Effector CD4-positive, alpha-beta T cell (primary cell): Measurements from ENCODE around the gene AGBL5.
A peak's percentile ranks its signal among the peaks of the same experiment; 100 is the strongest.

Source experiments
- DNase-seq: peaks from one replicate; pipeline ENCODE4 v3.0.0-alpha.2; 2020

The AGBL5 gene

DNA sequence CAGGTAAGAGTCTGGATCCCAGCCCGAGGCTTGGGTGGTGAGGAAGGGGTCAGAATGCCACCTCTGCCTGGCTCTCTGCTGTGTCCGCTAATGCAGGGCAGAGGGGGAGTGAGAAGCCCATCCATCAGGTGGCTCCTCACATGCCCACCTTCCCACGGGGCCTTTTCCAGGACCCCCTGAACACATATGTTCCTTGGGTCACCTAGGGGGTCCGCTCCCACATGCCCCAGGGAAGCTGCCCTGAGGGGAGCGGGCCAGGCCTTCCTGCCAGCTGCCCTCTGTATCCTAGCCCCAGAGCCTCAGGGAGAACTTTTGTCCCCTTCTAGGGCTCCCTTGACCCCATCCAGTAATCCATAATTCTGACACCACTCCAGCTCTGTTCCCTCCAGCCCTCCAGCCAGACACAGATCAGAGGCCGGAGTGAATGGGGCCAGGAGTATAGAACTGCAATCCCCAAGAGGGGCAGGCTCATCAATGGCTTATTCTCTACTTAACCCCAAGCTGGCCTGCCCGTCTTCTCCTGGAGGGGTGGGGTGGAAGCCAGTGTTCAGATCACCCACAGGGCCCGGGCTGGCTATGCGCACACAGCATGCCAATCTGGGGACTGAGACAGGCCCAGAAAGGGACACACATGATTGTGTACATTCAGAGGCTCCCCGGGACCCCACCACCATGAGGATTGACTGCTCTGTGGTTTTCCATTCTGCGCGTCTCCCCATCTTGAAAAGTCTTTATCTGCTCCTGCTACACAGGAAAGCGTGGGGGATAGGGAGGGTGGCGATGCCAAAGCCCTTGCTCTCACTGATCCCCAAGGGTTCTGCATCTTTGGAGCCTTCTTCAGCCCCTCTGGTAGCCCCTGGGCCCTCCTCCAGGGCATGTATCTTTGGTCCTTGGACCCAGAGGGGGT lies 28.0 kb downstream of the AGBL5 start:
- DNase-seq = no peak

DNA sequence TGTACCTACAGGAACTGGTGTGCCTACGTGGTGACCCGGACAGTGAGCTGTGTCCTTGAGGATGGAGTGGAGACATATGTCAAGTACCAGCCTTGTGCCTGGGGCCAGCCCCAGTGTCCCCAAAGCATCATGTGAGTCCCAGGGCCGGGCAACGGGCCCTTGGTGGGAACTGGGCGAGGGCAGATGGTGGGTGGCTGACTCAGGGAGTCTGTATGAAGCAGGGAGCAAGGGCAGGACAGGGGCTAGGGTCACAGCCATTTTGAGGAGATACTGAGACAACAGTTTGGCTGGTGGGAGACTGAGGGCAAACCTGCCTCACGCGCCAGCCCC lies 28.6 kb downstream of the AGBL5 start:
- DNase-seq = no peak

DNA sequence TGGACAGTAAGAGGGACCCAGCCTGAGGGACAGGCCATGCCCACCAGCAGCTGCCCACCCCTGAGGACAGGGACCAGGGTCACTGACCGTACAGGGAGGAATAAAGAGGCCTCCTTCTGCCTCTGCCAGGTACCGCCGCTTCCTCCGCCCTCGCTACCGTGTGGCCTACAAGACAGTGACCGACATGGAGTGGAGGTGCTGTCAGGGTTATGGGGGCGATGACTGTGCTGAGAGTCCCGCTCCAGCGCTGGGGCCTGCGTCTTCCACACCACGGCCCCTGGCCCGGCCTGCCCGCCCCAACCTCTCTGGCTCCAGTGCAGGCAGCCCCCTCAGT lies 29.1 kb downstream of the AGBL5 start:
- no peak for DNase-seq

DNA sequence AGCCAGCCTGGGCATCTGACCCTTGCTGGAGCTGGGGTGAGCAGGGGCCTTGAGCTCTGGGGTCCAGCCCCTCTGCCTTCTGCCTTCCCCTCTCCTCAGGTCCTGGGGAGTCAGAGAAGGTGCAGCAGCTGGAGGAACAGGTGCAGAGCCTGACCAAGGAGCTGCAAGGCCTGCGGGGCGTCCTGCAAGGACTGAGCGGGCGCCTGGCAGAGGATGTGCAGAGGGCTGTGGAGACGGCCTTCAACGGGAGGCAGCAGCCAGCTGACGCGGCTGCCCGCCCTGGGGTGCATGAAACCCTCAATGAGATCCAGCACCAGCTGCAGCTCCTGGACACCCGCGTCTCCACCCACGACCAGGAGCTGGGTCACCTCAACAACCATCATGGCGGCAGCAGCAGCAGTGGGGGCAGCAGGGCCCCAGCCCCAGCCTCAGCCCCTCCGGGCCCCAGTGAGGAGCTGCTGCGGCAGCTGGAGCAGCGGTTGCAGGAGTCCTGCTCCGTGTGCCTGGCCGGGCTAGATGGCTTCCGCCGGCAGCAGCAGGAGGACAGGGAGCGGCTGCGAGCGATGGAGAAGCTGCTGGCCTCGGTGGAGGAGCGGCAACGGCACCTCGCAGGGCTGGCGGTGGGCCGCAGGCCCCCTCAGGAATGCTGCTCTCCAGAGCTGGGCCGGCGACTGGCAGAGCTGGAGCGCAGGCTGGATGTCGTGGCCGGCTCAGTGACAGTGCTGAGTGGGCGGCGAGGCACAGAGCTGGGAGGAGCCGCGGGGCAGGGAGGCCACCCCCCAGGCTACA lies 30.7 kb downstream of the AGBL5 start:
- no peak for DNase-seq

DNA sequence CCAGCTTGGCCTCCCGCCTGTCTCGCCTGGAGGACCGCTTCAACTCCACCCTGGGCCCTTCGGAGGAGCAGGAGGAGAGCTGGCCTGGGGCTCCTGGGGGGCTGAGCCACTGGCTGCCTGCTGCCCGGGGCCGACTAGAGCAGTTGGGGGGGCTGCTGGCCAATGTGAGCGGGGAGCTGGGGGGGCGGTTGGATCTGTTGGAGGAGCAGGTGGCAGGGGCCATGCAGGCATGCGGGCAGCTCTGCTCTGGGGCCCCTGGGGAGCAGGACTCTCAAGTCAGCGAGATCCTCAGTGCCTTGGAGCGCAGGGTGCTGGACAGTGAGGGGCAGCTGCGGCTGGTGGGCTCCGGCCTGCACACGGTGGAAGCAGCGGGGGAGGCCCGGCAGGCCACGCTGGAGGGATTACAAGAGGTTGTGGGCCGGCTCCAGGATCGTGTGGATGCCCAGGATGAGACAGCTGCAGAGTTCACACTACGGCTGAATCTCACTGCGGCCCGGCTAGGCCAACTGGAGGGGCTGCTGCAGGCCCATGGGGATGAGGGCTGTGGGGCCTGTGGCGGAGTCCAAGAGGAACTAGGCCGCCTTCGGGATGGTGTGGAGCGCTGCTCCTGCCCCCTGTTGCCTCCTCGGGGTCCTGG lies 31.4 kb downstream of the AGBL5 start:
- no peak for DNase-seq

DNA sequence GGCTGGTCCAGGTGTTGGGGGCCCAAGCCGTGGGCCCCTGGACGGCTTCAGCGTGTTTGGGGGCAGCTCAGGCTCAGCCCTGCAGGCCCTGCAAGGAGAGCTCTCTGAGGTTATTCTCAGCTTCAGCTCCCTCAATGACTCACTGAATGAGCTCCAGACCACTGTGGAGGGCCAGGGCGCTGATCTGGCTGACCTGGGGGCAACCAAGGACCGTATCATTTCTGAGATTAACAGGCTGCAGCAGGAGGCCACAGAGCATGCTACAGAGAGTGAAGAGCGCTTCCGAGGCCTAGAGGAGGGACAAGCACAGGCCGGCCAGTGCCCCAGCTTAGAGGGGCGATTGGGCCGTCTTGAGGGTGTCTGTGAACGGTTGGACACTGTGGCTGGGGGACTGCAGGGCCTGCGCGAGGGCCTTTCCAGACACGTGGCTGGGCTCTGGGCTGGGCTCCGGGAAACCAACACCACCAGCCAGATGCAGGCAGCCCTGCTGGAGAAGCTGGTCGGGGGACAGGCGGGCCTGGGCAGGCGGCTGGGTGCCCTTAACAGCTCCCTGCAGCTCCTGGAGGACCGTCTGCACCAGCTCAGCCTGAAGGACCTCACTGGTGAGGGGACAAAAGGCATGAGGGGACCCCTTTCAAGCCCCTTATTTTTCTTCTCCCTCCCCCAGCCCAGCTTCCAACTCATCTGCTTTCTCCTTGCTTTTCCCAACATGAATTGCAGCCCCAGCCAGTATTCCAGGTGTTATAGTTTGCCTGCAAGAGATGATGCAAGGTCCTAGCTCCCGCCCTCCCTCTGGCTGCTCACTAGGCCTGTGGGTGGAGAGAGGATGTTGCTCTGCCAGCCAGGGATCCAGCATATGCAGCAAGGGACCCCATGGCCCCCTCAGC lies 32.2 kb downstream of the AGBL5 start:
- no peak for DNase-seq

DNA sequence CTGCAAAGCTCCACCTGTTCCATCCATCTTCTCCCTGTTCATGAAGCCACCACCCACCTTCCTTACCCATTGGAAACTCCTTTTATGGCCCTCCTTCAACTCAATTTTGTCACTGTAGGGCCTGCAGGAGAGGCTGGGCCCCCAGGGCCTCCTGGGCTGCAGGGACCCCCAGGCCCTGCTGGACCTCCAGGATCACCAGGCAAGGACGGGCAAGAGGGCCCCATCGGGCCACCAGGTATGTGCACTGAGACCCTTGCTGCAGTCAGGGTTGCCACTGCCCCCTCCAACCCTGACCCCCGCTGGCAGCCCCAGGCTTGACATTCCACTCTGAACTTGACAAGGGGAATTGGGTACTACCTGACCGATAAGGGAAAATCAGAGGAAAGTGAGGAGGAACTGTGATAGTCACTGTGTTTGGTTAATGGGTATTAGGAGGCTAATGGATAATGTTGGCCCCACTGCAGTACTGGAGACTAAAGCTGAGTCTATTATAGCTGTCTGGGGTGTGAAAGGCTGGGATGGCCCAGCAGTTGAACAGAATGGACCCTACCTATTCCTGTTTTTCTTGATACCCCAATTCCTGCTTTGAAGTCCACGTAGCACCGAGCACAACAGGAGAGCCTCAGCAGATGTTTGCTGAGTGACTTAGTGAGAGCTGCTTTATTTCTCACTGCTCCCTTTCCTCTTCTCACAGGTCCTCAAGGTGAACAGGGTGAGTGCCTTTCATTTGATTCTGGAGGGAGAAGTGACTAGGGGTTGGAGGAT lies 33.0 kb downstream of the AGBL5 start:
- DNase-seq = no peak

DNA sequence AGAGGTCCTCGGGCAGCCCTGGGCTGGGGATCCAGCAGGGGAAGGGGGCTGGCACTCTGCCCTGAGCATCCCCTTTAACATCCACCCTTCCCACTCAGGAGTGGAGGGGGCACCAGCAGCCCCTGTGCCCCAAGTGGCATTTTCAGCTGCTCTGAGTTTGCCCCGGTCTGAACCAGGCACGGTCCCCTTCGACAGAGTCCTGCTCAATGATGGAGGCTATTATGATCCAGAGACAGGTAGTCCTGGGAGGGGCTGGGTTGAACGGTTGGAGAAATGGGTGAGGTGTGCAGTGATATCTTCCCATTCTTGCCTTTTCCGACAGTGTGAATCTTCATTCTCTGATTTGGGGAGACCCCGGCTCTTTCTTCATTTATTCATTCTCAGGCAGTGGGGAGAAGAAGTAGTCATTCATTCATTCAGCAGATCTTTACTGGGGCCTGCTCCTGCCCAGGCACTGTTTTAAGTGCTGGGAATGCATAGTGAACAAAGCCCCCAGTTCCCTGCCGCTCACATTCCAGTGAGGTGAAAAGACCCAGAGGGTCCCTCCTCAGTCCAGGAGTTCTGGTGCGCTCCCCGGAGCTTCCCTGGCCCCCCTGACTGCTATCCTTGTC lies 33.7 kb downstream of the AGBL5 start:
- DNase-seq = no peak

DNA sequence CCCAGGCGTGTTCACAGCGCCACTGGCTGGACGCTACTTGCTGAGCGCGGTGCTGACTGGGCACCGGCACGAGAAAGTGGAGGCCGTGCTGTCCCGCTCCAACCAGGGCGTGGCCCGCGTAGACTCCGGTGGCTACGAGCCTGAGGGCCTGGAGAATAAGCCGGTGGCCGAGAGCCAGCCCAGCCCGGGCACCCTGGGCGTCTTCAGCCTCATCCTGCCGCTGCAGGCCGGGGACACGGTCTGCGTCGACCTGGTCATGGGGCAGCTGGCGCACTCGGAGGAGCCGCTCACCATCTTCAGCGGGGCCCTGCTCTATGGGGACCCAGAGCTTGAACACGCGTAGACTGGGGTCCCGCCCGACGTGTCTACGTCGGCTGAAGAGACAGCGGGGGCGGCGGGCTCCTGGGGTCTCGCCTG lies 34.2 kb downstream of the AGBL5 start:
- DNase-seq = no peak

DNA sequence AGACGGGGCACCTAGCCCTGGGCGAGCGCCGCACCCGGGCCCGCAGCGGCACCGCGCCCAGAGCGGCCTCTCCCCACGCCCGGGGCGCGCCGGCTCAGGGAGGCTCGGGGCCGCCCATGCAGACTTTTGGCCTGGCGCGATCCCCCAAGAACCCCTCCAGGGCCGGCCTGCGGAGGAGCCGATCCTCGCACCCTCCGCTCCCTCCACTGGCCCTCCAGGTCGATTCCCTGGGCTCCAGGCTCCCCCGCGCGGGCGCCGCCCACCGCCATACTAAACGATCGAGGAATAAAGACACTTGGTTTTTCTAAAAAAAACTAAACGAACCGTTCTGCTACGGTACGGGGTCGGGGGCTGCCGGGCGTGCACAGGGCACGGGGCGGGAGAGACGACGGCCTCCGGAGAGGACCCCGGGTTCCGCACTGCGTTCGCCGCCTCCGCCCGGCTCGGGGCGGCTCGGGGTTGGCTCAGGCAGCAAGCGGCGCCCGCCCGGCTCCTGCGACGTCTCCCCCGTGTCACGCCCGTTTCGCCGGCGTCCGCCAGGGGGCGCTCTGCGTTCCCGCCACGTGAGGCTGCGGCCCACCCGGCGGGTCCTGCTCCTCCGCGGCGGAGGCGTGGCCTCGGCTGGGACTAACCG lies 34.7 kb downstream of the AGBL5 start:
- DNase-seq = peak; percentile 97

DNA sequence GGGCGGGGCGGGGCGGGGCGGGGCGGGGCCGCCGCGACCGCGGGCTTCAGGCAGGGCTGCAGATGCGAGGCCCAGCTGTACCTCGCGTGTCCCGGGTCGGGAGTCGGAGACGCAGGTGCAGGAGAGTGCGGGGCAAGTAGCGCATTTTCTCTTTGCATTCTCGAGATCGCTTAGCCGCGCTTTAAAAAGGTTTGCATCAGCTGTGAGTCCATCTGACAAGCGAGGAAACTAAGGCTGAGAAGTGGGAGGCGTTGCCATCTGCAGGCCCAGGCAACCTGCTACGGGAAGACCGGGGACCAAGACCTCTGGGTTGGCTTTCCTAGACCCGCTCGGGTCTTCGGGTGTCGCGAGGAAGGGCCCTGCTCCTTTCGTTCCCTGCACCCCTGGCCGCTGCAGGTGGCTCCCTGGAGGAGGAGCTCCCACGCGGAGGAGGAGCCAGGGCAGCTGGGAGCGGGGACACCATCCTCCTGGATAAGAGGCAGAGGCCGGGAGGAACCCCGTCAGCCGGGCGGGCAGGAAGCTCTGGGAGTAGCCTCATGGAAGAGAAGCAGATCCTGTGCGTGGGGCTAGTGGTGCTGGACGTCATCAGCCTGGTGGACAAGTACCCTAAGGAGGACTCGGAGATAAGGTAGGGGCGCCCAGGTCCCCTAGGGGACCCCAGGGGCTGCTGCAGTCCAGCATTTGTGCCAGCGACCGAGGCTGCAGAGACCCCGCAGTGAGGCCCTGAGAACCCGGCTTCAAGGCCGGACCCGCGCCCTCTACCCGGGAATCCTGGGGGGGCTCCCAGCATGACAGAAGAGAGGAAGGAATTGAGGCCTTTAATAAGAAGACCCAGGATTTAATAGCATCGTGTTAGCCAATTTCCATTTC lies 35.5 kb downstream of the AGBL5 start, which contains the start of gene KHK:
KHK (plus strand) TSS at position 49 of the 870 bp plus-strand sequence; CDS start at position 537, 488 bp downstream.
- DNase-seq = no peak

DNA sequence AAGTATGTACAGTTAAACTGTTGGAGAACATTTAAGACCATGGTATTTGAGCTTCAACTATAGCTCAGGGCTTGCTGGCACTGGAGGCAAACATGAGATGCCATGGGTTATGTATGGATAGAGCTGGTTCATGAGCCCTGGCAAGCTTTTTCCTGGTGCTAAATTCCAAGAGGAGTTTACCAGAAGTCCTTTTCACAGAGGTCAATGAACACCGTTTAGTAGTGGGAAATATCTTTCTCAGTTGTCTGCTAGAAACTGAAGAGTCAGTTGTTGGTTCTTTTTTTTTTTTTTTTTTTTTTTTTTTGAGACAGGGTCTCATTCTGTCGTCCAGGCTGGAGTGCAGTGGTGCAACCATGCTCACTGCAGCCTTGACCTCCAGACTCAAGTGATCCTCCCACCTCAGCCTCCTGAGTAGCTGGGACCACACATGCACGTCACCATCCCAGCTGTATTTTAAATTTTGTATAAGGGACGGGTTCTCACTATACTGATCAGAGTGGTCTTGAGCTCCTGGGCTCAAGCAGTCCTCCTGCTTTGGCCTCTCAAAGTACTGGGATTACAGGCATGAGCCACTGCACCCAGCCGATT lies 36.4 kb downstream of the AGBL5 start:
- DNase-seq = no peak

DNA sequence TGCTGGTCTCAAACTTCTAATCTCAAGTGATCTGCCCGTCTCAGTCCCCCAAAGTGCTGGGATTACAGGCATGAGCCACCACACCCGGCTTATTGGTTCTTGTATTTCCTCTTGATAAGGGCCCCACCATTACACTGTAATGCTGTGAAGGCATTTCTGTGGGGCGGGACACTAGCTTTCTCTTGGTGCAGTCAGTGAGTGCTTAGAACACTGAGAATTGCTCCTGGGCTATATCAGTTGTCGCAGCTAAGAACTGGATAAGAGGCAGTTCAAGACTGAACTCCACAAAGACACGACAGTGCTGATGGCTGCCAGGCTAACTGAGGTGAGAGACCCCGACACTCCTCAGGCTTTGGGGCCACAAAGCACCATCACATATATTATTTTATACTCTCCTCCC lies 37.2 kb downstream of the AGBL5 start:
- no peak for DNase-seq

DNA sequence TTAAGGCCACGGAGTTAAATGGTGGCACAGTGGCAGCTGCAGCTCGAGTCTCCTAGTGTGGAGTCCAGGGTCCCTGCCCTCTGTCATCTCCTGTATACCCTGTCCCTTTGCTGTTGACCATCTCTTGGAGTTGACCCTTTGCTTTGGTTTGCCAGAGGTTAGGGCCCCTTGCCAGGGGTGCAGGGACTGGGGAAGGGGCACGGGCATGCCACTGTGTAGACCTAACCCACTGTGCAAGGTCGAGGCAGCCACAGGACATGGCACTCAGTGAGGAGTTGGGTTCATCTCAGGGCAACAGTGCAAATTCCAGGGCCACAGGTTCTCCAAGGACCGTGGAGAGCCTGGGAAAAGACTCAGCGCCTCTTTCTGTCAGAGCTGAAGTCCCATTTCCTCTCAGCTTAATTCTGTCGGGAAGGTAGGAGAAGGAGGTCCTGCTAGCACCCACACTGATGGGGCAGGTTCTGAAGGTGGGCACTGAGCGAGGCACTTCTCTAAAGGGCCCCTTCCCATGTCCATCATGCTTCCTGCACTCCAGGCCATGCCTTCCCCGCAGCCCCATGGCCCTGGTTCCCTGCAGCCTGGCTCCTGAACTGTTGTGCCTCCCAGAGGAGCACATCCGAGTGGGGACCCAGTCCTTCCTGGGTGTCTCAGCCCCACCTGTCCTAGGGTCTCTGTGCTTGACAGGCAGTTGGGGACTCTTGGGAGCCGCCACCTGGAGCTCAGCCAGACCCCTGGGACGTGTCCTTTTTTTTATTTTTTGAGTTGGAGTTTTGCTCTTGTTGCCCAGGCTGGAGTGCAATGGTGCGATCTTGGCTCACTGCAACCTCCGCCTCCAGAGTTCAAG lies 37.9 kb downstream of the AGBL5 start:
- DNase-seq = no peak

DNA sequence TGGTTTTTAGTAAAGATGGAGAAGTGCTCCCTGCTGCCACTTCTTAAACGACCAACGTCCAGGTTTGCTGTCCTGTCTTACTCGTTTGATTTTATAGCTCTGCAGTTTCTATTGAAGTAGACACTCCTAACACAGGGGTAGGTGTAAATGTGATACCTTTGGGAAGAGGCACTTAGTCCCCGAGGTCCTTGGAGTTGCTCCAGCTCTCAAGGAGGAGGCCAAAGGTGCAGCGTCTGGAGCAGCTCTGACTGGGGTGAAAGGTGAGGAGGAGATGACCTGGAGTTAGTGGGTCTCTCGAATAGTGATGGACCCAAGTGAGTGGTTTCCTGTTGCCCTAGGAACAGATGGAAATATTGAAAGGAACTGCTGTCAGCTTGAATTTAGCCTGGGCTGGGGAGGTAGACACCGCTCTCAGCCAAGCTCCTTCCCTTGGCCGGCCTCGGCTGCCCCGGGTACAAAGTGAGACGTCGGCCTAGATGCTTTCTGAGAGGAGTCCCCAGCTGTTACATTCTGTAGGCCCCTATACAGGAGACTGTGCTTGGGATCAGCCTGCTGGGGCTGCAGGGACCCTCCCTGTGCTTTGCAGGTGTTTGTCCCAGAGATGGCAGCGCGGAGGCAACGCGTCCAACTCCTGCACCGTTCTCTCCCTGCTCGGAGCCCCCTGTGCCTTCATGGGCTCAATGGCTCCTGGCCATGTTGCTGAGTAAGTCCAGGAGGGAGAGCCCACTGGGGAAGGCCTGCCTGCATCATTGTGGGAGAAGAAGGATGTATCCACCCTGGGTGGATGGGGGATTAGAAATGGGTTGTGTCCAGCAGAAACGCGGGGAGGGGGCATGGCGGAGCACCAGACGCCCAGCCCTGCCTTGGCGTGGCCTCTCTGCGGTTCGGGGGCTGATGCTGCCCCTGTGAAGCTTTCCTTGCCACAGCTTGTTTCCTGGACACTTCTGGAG lies 40.6 kb downstream of the AGBL5 start:
- DNase-seq = no peak

DNA sequence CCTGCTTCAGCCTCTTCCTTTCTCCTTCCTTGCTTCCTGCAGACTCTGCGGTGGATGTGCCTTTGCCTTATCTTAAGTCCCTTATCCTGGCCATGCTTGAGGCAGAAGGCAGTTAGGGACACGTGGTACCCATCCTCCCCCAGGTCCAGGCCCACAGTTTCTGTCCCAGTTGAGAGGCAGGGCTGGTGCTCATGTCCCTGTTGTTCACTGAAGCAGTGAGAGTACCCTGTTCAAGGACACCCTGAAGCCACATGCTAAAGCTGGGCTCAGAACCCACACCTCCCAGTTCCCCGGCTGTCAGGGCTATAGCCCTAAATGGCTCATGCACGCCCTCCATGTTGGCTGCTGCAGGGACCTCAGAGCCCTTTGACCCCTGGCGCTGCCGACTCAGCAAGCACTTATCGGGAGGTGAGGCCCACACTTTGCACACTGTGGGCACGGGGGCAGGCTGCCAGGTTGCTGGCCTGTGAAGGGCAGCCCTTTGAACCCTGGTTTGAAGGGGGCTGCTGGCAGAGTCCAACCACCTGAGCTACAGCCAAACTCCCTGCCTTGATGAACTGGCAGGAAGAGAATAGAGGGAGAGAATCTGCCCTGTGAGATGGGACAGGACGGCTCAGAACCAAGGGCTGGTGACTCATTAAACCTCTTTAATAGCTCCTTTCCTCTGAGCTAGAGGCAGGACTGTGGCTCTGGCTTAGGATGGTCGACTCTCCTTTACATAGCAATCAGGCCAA lies 41.4 kb downstream of the AGBL5 start:
- DNase-seq = no peak
